ENCODE results near the gene MATCAP1.

Gene MATCAP1

GRCh38 chr16:67191411-67191994, 7.7 kb upstream of the MATCAP1 start:
- no peak for DNase-seq (ENCODE audit: low read depth)

- no peak for DNase-seq (ENCODE audit: low read depth)
These were observed 7.0 kb upstream of the MATCAP1 start for GRCh38 chr16:67190448-67191399.

- no peak for DNase-seq (ENCODE audit: low read depth)
These were observed 6.3 kb upstream of the MATCAP1 start, which contains the start of gene EXOC3L1 for GRCh38 chr16:67190041-67190440. Gene EXOC3L1 (minus strand): TSS chr16:67190136. CDS start chr16:67189676, 460 bp downstream.

- no peak for DNase-seq (ENCODE audit: low read depth)
These were observed 5.0 kb upstream of the MATCAP1 start for GRCh38 chr16:67188798-67189197.

GRCh38 chr16:67188323-67188722, 4.6 kb upstream of the MATCAP1 start:
- no peak for DNase-seq (ENCODE audit: low read depth)

GRCh38 chr16:67187175-67187890, 3.6 kb upstream of the MATCAP1 start:
- DNase-seq (ENCODE audit: low read depth): no peak

- DNase-seq (ENCODE audit: low read depth): no peak
These were observed 2.8 kb upstream of the MATCAP1 start for GRCh38 chr16:67186550-67186950.

- no peak for DNase-seq (ENCODE audit: low read depth)
These were observed 1.9 kb upstream of the MATCAP1 start for GRCh38 chr16:67185651-67186134.

GRCh38 chr16:67184995-67185650, 1.4 kb upstream of the MATCAP1 start:
- DNase-seq (ENCODE audit: low read depth): peak; percentile 55

- no peak for DNase-seq (ENCODE audit: low read depth)
These were observed 761 bp upstream of the MATCAP1 start for GRCh38 chr16:67184453-67184994.

- no peak for DNase-seq (ENCODE audit: low read depth)
These were observed 508 bp downstream of the MATCAP1 start for GRCh38 chr16:67183284-67183626.

- no peak for DNase-seq (ENCODE audit: low read depth)
These were observed 1.5 kb downstream of the MATCAP1 start for GRCh38 chr16:67182288-67182687.

- peak; percentile 58 for DNase-seq (ENCODE audit: low read depth)
These were observed 2.4 kb downstream of the MATCAP1 start for GRCh38 chr16:67181346-67181745.

- no peak for DNase-seq (ENCODE audit: low read depth)
These were observed 3.6 kb downstream of the MATCAP1 start for GRCh38 chr16:67180166-67180565.

- DNase-seq (ENCODE audit: low read depth): no peak
These were observed 4.2 kb downstream of the MATCAP1 start for GRCh38 chr16:67179421-67180080.

GRCh38 chr16:67177743-67178699, 5.7 kb downstream of the MATCAP1 start:
- no peak for DNase-seq (ENCODE audit: low read depth)

- DNase-seq (ENCODE audit: low read depth): no peak
These were observed 7.1 kb downstream of the MATCAP1 start for GRCh38 chr16:67176662-67177061.

GRCh38 chr16:67174706-67175231, 9.0 kb downstream of the MATCAP1 start:
- no peak for DNase-seq (ENCODE audit: low read depth)

- peak; percentile 53 for DNase-seq (ENCODE audit: low read depth)
These were observed 9.7 kb downstream of the MATCAP1 start for GRCh38 chr16:67173808-67174705.
